HepG2 (cell line): ENCODE measurements around the gene OBSL1. TPM values are rescaled to one million over a fixed set of nuclear protein-coding genes. Genes with fewer than 3 reads are reported as not detected.

ENCODE experiments used
- ASH2L ChIP-seq: fragments of 300-600, 200-600 bp; sonication (generic); IDR thresholded peaks from 2 replicates; pipeline ENCODE4 v1.7.0; 2017; ENCODE audit warnings: low read depth, mild to moderate bottlenecking, moderate library complexity, mixed read lengths, low read length; ENCODE audit not compliant: insufficient read length
- KAT2B ChIP-seq: fragments of 150-350 bp; IDR thresholded peaks from 2 replicates; pipeline ENCODE4 v1.6.1; 2014; ENCODE audit warnings: low read depth, low read length, borderline replicate concordance
- RFX3 ChIP-seq: IDR thresholded peaks from 2 replicates; pipeline ENCODE4 v1.6.1; 2016; ENCODE audit warnings: missing biosample characterization, missing genetic modification reagents
- ZMYM4 ChIP-seq: sonication (generic); formaldehyde crosslinking; IDR thresholded peaks from 2 replicates; pipeline ENCODE4 v1.8.1; 2023; ENCODE audit warnings: mild to moderate bottlenecking, missing genetic modification reagents
- ZNF251 ChIP-seq: sonication (generic); formaldehyde crosslinking; IDR thresholded peaks from 2 replicates; pipeline ENCODE4 v1.9.0; 2021; ENCODE audit warnings: mild to moderate bottlenecking, missing genetic modification reagents
- ZNF792 ChIP-seq: IDR thresholded peaks from 2 replicates; pipeline ENCODE4 v1.6.1; 2016
- polyA plus RNA-seq, 8 experiments: library from polyadenylated mRNA; depleted of rRNA in 3 of 8; stranded (reverse) in 7 of 8; unstranded in 1 of 8; fragments of >200 nt; fragmentation: Illumina TruSeq in 4 of 8; extraction: Trizol in 4 of 8; gene quantifications; 2 replicates each; pipeline versions ENCODE4 v1.2.1 to v1.2.3, GENCODE V29; 2011 to 2016; ENCODE audit warnings: low read depth in 4 of 8, missing spikeins in 1 of 8, mixed read lengths in 1 of 8; ENCODE audit not compliant: insufficient read depth in 1 of 8
- total RNA-seq, 5 experiments: library from RNA; depleted of rRNA; stranded (reverse); fragments of >200 nt; fragmentation: Illumina TruSeq; extraction: Trizol; gene quantifications; 2 replicates each; pipeline ENCODE4 v1.2.3, GENCODE V29; 2016; ENCODE audit warnings: low read depth in 1 of 5
- TF ChIP-seq, protein P1 (sequence below): sonication (generic); formaldehyde crosslinking; conservative IDR thresholded peaks from 2 replicates; pipeline ENCODE4 v1.4.0; 2020; ENCODE audit warnings: missing genetic modification reagents
- TF ChIP-seq, protein P2 (sequence below): sonication (generic); formaldehyde crosslinking; IDR thresholded peaks from 2 replicates; pipeline ENCODE4 v1.5.1; 2020; ENCODE audit warnings: missing genetic modification reagents, mild to moderate bottlenecking, borderline replicate concordance
- TF ChIP-seq, protein P3 (sequence below): sonication (generic); formaldehyde crosslinking; IDR thresholded peaks from 2 replicates; pipeline ENCODE4 v1.5.0; 2020; ENCODE audit warnings: missing genetic modification reagents, mild to moderate bottlenecking, borderline replicate concordance

OBSL1 gene
- total and polyA plus RNA-seq, 2 of the 13 experiments (the other 11 are each of a cell fraction or from before 2014, with no cell fraction given): 86.7 to 218 TPM

DNA sequence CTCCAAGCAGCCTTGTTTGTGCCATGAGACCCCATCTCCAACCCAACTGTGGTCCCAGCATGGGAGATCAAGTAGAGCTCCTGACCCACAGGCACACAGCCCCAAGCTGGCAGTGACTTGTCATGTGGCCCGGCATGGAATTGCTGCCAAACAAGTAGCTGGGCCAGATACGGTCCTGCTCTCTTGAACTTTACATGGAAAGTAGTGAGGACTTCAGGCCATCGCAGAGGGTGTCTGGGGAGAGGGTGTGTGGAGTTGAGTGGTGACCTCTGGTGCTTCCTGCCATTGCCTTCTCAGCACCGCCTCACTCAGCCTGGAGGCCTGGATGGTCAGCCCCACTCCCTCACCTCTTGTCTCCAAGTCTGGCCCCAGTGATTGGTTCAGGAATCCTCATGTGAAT lies 45.2 kb upstream of the OBSL1 start (continued):
- TF ChIP-seq, protein P1, sequence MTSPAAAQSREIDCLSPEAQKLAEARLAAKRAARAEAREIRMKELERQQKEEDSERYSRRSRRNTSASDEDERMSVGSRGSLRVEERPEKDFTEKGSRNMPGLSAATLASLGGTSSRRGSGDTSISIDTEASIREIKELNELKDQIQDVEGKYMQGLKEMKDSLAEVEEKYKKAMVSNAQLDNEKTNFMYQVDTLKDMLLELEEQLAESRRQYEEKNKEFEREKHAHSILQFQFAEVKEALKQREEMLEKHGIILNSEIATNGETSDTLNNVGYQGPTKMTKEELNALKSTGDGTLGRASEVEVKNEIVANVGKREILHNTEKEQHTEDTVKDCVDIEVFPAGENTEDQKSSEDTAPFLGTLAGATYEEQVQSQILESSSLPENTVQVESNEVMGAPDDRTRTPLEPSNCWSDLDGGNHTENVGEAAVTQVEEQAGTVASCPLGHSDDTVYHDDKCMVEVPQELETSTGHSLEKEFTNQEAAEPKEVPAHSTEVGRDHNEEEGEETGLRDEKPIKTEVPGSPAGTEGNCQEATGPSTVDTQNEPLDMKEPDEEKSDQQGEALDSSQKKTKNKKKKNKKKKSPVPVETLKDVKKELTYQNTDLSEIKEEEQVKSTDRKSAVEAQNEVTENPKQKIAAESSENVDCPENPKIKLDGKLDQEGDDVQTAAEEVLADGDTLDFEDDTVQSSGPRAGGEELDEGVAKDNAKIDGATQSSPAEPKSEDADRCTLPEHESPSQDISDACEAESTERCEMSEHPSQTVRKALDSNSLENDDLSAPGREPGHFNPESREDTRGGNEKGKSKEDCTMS (CRISPR knock-in tag): no peak
- TF ChIP-seq KAT2B (no peak), ASH2L (no peak), ZNF792 (CRISPR knock-in tag) (no peak), RFX3 (CRISPR knock-in tag) (no peak), ZNF251 (CRISPR knock-in tag) (no peak), ZMYM4 (CRISPR knock-in tag) (no peak)
- TF ChIP-seq, protein P2, sequence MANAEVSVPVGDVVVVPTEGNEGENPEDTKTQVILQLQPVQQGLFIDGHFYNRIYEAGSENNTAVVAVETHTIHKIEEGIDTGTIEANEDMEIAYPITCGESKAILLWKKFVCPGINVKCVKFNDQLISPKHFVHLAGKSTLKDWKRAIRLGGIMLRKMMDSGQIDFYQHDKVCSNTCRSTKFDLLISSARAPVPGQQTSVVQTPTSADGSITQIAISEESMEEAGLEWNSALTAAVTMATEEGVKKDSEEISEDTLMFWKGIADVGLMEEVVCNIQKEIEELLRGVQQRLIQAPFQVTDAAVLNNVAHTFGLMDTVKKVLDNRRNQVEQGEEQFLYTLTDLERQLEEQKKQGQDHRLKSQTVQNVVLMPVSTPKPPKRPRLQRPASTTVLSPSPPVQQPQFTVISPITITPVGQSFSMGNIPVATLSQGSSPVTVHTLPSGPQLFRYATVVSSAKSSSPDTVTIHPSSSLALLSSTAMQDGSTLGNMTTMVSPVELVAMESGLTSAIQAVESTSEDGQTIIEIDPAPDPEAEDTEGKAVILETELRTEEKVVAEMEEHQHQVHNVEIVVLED (CRISPR knock-in tag): no peak
- TF ChIP-seq, protein P3, sequence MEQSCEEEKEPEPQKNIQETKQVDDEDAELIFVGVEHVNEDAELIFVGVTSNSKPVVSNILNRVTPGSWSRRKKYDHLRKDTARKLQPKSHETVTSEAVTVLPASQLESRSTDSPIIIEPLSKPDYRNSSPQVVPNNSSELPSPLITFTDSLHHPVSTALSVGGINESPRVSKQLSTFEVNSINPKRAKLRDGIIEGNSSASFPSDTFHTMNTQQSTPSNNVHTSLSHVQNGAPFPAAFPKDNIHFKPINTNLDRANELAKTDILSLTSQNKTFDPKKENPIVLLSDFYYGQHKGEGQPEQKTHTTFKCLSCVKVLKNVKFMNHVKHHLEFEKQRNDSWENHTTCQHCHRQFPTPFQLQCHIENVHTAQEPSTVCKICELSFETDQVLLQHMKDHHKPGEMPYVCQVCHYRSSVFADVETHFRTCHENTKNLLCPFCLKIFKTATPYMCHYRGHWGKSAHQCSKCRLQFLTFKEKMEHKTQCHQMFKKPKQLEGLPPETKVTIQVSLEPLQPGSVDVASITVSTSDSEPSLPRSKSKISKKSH: no peak
